AG09319 (cell line): Measurements from ENCODE around the gene KANSL3.

Experiments
- DNase-seq: peaks from one replicate; pipeline ENCODE4 v3.0.0-alpha.2; 2010; ENCODE audit warnings: low read depth; ENCODE audit errors: extremely low read depth
- TF ChIP-seq, protein P1 (sequence below): IDR thresholded peaks from 2 replicates; pipeline ENCODE4 v1.5.1; 2011; ENCODE audit warnings: low read depth, mild to moderate bottlenecking, inconsistent platforms, low read length, moderate library complexity

The KANSL3 gene

DNA sequence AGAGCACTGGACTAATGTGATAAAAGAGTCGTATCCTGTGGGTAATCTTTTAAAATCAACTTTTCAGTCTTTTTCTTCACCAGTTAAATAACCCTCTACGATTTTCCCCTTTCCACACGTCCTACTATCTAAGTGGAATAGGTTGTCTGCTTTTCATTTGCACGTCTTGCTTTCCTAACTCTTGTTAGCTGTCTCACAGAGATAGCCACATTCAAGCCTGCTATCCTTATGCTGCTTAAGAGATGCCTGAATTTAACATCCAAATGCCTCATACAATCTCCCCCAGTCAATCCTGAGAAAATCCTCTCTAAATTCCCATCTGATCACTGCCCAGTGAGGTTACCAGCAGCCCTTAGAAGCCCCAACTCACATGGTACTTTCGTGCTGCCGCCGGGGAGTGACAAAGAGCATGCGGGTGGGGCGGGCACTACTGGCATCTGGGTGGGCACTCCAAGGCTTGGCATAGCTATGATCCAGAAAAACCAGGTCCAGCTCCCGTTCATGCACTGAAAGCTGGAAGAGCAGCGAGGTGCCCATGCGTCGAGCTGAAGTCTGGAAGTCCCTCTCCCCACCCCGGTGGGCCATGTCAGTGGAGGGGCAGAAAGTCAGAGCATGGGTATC is 1.5 kb downstream of the KANSL3 start:
- no peak for DNase-seq

DNA sequence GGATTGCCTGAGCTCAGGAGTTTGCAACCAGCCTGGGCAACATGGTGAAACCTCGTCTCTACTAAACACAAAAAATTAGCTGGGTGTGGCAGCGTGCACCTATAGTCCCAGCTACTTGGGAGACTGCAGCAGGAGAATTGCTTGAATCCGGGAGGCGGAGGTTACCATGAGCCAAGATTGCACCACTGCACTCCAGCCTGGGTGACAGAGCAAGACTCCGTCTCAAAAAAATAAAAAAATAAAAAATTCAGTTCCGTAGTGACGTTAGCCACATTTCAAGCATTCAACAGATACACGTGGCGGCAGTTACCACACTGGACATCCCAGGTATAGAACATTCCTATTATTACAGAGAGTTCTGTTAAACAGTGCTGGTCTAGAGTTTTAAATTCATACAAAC is 4.5 kb downstream of the KANSL3 start:
- TF ChIP-seq, protein P1, sequence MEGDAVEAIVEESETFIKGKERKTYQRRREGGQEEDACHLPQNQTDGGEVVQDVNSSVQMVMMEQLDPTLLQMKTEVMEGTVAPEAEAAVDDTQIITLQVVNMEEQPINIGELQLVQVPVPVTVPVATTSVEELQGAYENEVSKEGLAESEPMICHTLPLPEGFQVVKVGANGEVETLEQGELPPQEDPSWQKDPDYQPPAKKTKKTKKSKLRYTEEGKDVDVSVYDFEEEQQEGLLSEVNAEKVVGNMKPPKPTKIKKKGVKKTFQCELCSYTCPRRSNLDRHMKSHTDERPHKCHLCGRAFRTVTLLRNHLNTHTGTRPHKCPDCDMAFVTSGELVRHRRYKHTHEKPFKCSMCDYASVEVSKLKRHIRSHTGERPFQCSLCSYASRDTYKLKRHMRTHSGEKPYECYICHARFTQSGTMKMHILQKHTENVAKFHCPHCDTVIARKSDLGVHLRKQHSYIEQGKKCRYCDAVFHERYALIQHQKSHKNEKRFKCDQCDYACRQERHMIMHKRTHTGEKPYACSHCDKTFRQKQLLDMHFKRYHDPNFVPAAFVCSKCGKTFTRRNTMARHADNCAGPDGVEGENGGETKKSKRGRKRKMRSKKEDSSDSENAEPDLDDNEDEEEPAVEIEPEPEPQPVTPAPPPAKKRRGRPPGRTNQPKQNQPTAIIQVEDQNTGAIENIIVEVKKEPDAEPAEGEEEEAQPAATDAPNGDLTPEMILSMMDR: no peak
- no peak for DNase-seq

More for the DNA sequence above, 1.5 kb downstream of the KANSL3 start:
- TF ChIP-seq, protein P1: no peak

DNA sequence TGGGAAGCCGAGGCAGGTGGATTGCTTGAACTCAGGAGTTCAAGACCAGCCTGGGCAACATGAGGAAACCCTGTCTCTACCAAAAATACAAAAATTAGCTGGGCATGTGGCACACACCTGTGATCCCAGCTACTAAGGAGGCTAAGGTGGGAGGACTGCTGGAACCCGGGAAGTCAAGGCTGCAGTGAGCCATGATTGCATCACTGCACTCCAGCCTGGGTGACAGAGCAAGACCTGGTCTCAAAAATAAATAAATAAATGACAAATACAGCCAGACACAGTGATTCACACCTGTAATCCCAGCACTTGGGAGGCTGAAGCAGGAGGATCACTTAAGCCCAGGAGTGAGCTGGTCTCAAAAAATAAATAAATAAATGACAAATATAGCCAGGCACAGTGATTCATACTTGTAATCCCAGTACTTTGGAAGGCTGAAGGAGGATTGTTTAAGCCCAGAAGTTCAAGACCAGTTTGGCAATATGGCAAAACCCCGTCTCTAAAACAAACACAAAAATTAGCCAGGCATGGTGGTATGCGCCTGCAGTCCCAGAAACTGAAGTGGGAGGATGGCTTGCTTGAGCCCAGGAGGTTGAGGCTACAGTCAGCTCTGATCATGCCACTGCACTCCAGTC is 6.2 kb downstream of the KANSL3 start:
- peak; percentile 60 for DNase-seq
- TF ChIP-seq, protein P1: no peak

DNA sequence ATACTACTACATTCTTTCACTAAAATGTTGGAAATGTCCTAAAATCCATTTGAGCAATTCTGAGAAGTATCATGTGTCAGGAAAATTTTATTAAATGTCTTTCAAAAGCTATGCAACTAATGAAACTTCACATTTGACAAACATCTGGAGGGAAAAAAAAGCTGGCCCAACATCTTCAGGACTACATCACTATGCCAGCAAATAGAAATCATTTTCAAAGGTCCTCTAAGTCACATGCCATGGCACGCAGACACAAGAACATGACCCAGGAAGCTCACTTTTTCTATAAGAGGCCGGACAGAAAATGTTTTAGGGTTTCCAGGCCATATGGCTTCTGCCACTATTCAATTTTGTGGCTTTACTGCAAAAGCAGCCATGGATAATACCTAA is 11.6 kb downstream of the KANSL3 start:
- TF ChIP-seq, protein P1: no peak
- no peak for DNase-seq

DNA sequence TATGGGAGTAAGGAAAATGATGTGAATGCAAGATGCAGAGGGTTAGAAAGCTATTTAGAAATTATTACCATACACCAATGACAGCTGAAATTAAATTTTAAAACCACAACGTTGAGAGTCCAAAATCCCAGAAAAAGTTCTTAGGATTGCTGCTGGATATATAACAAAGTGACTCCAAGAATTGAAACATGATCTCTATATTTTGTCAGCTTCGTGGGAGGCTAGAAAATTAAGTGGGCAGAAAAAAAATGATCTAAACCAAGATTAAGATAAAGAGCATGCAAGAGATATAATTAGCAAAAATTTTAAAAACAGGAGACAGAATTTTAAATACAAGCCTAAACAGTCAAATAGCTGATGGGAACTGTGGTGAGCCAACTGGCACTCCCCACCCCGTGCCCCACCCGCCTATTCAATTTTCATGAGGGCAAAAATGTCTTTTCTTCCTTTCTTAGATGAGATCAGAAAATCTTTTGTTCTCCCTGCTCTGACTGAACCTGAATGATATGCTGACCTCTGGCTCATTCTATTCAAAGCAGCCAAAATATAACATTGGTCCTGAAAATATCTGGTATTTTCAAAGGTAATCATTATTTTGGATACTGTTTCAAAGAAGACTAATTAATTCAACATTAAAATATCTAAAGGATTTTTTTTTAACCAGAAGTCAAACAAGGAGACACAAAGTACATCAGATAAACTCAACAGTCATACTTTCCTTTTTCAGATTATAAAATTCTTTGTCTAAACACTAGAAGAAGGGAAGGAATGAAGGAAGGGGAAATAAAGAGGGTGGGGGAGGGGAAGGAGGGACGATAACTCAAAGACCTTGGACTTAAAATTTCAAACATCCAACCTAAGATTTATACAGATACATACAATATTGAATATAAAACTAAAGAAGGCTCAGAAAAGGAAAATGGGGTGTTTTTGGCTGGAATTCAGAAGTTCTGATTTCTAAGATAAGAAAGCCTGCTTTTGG is 12.2 kb downstream of the KANSL3 start:
- TF ChIP-seq, protein P1: no peak
- DNase-seq: no peak

DNA sequence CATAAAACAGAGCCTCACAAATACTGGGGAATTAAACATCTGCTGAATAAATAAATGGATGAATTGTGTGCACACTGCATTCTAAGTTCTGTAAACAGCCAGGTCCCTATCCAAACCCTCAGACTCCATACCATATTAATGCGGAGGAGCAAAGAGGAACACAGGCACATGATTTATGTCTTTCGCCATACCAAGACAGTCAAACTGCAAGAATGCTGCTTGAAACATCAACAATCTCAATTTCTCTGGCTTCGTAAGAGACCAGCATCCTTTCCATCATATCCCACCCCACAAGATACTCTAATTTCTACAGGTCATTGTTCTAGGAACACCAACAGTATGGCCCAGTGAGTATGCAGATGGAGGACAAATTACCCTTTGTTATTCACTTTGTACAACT is 15.0 kb downstream of the KANSL3 start:
- DNase-seq: no peak
- TF ChIP-seq, protein P1: no peak

DNA sequence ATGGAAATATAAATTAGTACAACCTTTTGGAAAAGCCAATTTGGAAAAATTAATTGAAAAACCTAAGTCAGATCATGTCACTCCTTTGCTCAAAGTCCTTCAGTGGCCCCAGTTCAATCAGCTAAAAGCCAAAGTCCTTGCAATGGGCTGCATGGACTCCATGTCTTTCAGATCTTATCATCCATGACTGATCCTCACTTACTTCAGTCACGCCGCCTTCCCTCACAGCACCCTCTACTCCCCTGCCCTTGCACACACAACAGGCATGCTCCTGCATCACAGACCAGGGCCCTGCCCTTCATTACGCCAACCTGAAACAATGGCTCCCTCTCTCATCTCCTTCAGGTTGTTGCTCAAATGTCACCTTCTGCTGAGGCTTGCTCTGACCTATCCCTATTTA is 15.6 kb downstream of the KANSL3 start:
- DNase-seq: no peak
- TF ChIP-seq, protein P1: no peak
